Transverse colon (tissue), 3 donors: ENCODE measurements around the gene ERC2.

Experiments used
- POLR2A ChIP-seq: fragments of 450-650 bp; IDR thresholded peaks from one replicate; pipeline ENCODE4 v1.6.1; 2016; ENCODE audit warnings: antibody characterized with exemption, mild to moderate bottlenecking, moderate library complexity
- TF ChIP-seq, protein P1 (sequence below), 5 experiments: fragments of 200-600 bp in 3 of 5; fragments of 450-650 bp in 2 of 5; sonication (generic) in 3 of 5; IDR thresholded peaks; 1 replicate in 2 of 5; 2 replicates in 3 of 5; pipeline ENCODE4 v1.5.1; 2016 to 2017; ENCODE audit warnings: antibody characterized with exemption in 5 of 5, inconsistent platforms in 3 of 5, mild to moderate bottlenecking in 2 of 5, moderate library complexity in 1 of 5

DNA sequence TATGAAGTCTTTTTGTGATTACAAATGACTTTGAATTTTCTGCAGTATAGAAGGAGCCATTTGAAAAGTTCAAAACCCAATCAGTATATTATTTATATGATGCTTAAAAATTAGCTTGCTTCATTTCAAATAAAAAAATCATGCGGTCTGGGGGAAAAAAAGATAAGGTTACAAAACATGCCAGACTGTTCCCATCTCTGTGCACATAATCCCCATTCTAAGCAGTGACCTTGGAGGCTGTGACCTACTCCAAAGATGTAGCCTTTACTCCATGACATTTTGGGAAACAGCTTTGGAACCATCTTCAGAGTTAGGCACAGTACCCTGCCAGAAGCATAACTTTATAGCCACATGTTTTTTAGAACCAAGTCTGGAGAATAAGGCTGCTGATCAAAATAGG is 533.5 kb downstream of the ERC2 start:
- no peak for TF ChIP-seq POLR2A
- TF ChIP-seq, protein P1, sequence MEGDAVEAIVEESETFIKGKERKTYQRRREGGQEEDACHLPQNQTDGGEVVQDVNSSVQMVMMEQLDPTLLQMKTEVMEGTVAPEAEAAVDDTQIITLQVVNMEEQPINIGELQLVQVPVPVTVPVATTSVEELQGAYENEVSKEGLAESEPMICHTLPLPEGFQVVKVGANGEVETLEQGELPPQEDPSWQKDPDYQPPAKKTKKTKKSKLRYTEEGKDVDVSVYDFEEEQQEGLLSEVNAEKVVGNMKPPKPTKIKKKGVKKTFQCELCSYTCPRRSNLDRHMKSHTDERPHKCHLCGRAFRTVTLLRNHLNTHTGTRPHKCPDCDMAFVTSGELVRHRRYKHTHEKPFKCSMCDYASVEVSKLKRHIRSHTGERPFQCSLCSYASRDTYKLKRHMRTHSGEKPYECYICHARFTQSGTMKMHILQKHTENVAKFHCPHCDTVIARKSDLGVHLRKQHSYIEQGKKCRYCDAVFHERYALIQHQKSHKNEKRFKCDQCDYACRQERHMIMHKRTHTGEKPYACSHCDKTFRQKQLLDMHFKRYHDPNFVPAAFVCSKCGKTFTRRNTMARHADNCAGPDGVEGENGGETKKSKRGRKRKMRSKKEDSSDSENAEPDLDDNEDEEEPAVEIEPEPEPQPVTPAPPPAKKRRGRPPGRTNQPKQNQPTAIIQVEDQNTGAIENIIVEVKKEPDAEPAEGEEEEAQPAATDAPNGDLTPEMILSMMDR (IDR thresholded peaks at IDR 0.05): no peak
